Measurements from ENCODE around the gene DGKQ. TPM values are rescaled to one million over a fixed set of nuclear protein-coding genes. Genes with fewer than 3 reads are reported as not detected.

The DGKQ gene
- total RNA-seq, 1 experiment from 2014 or later = 14.2 TPM

GRCh38 chr4:1006856-1007255, 33.5 kb upstream of the DGKQ start:
- H3K27me3 ChIP-seq (ENCODE audit: low read length) = peaks cover 10% of the 10 kb centered on the region; the same call in 1 of the 2 replicates
- H2AFZ ChIP-seq (ENCODE audit: low read length) = no peak overlapping the region
- DNase-seq = no peak
- no peak overlapping the region for H3K9ac ChIP-seq (ENCODE audit: low read length)
- ChIA-PET CTCF (no interaction called here), POLR2A (ENCODE audit: unreplicated experiment) (no interaction called here)
- no peaks in the 10 kb centered on the region for H3K36me3 ChIP-seq (ENCODE audit: low read depth, low read length)
- no peak overlapping the region for H3K27ac ChIP-seq (ENCODE audit: low read length)
- no peaks in the 10 kb centered on the region for H3K9me3 ChIP-seq (ENCODE audit: low read length)
- H4K20me1 ChIP-seq (ENCODE audit: low read length) = no peaks in the 10 kb centered on the region
- no peak overlapping the region for H3K4me3 ChIP-seq (ENCODE audit: low read length)
- ATAC-seq = no peak
- H3K4me1 ChIP-seq (ENCODE audit: insufficient read depth, low read length) = peaks cover 6% of the 10 kb centered on the region
- H3K9me2 ChIP-seq (replicated peaks; ENCODE audit: low read length) = no peaks in the 10 kb centered on the region
- intact Hi-C loops (cut with micrococcal nuclease) = no loop called here
- no peaks in the 10 kb centered on the region for H3F3A ChIP-seq (ENCODE audit: low read length, unreplicated experiment)
- no TSS peak for BruUV-seq (replicated peaks)
- H3K4me2 ChIP-seq (ENCODE audit: low read length) = no peak overlapping the region
- TF ChIP-seq EZH2 (IDR thresholded peaks at IDR 0.05; ENCODE audit: low read length, unreplicated experiment) = no peak
- no peaks in the 10 kb centered on the region for H3K79me2 ChIP-seq (ENCODE audit: low read length)

GRCh38 chr4:1004557-1005485, 31.5 kb upstream of the DGKQ start:
- TF ChIP-seq CTCF (conservative IDR thresholded peaks at IDR 0.05; ENCODE audit: low read depth, low read length) (no peak), EZH2 (IDR thresholded peaks at IDR 0.05; ENCODE audit: low read length, unreplicated experiment) (no peak), EZH2phosphoT487 (IDR thresholded peaks at IDR 0.05; ENCODE audit: borderline replicate concordance, low read length) (no peak)
- Histone ChIP-seq H3K36me3 (ENCODE audit: low read depth, low read length) (no peaks in the 10 kb centered on the region), H2AFZ (ENCODE audit: low read length) (no peak overlapping the region), H3K9me2 (replicated peaks; ENCODE audit: low read length) (no peaks in the 10 kb centered on the region), H3K9ac (ENCODE audit: low read length) (no peak overlapping the region), H4K20me1 (ENCODE audit: low read length) (no peaks in the 10 kb centered on the region), H3K27me3 (ENCODE audit: low read length) (peaks cover 10% of the 10 kb centered on the region; the same call in 1 of the 2 replicates), H3K9me3 (ENCODE audit: low read length) (no peaks in the 10 kb centered on the region), H3K27ac (ENCODE audit: low read length) (no peak overlapping the region), H3F3A (ENCODE audit: low read length, unreplicated experiment) (no peaks in the 10 kb centered on the region), H3K79me2 (ENCODE audit: low read length) (no peaks in the 10 kb centered on the region), H3K4me3 (ENCODE audit: low read length) (no peak overlapping the region), H3K4me2 (ENCODE audit: low read length) (no peak overlapping the region), H3K4me1 (ENCODE audit: insufficient read depth, low read length) (no peaks in the 10 kb centered on the region)
- no TSS peak for BruUV-seq (replicated peaks)
- ChIA-PET POLR2A (ENCODE audit: unreplicated experiment) (no interaction called here), CTCF (no interaction called here)
- no peak for DNase-seq
- ATAC-seq = no peak
- intact Hi-C loops (cut with micrococcal nuclease) = no loop called here

GRCh38 chr4:1004071-1004418, 30.7 kb upstream of the DGKQ start:
- Histone ChIP-seq H3K27ac (ENCODE audit: low read length) (no peak overlapping the region), H3K9me3 (ENCODE audit: low read length) (no peaks in the 10 kb centered on the region), H3K79me2 (ENCODE audit: low read length) (no peaks in the 10 kb centered on the region), H3K9me2 (replicated peaks; ENCODE audit: low read length) (no peaks in the 10 kb centered on the region), H2AFZ (ENCODE audit: low read length) (no peak overlapping the region), H3K4me1 (ENCODE audit: insufficient read depth, low read length) (no peaks in the 10 kb centered on the region), H3F3A (ENCODE audit: low read length, unreplicated experiment) (no peaks in the 10 kb centered on the region), H3K4me3 (ENCODE audit: low read length) (no peak overlapping the region), H3K27me3 (ENCODE audit: low read length) (peaks cover 10% of the 10 kb centered on the region; the same call in 1 of the 2 replicates), H3K9ac (ENCODE audit: low read length) (no peak overlapping the region), H4K20me1 (ENCODE audit: low read length) (no peaks in the 10 kb centered on the region), H3K36me3 (ENCODE audit: low read depth, low read length) (no peaks in the 10 kb centered on the region), H3K4me2 (ENCODE audit: low read length) (no peak overlapping the region)
- ATAC-seq (no peak), DNase-seq (no peak)
- no TSS peak for BruUV-seq (replicated peaks)
- intact Hi-C loops (cut with micrococcal nuclease) = no loop called here
- ChIA-PET POLR2A (ENCODE audit: unreplicated experiment) (no interaction called here), CTCF (no interaction called here)
- TF ChIP-seq EZH2phosphoT487 (IDR thresholded peaks at IDR 0.05; ENCODE audit: borderline replicate concordance, low read length) (no peak), CTCF (conservative IDR thresholded peaks at IDR 0.05; ENCODE audit: low read depth, low read length) (no peak), EZH2 (IDR thresholded peaks at IDR 0.05; ENCODE audit: low read length, unreplicated experiment) (no peak)

Measured in PC-3 (cell line).